Stimulated activated CD8-positive, alpha-beta memory T cell treated with anti-CD3 and anti-CD28 coated beads, Interleukin-4, amount 100 ng/mL, for 24 hours (primary cell): Measurements from ENCODE around the gene WDR13.
"Not testable (repeated sequence)": the region's sequence is repeated elsewhere in the genome, so short reads cannot be mapped to it uniquely, and the experiment has no call there.

ENCODE experiments used
- DNase-seq: peaks from one replicate; pipeline ENCODE4 v3.0.0-alpha.2; 2020; ENCODE audit warnings: low read depth

The WDR13 gene

DNA sequence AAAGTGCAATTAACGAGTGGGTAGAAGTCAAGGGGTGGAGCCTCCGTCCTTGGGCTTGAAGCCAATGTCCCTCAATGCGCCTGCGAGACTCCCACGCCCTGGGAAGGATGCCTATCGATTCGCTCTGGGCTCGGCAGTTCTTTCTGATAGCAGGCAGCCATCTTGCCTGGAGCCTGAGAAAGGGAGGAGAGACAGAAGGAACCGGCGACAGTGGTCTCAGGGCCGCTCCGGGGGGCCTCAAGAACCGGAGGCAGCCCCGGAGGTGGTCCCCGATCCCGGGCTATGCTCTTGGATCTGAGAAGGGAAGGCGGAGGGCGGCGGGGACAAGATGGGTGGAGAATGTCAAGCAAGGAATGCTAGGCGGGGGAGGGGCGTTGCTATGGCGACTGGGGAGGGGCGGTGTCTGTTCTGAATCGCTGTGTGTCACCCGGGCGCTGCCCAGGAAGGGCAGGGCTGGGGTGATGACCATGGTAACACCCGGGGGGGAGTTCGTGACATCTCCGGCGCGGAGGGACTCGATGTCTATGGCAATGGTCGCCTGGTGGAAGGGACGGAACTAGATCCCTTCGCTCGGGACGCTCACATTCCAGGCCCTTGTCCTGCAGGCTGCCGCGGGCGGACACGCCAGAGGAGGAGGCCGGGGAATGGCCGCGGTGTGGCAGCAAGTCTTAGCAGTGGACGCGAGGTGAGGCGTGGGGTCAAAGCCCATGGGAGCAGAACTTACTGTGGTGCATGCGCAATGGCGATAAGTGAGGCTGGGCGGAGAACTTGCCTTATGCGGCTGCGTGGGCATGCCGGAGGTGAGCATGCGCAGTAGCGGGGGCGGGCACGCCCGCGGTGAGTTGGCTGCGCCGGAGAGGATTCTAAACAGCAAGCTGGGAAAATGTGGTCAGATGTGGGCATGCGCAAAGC, at the start of gene WDR13:
Gene WDR13, plus strand, starts transcription at position 140 of the 912 bp plus-strand sequence. Its CDS starts 505 bp downstream, at position 645.
- peak; percentile 80 for DNase-seq

DNA sequence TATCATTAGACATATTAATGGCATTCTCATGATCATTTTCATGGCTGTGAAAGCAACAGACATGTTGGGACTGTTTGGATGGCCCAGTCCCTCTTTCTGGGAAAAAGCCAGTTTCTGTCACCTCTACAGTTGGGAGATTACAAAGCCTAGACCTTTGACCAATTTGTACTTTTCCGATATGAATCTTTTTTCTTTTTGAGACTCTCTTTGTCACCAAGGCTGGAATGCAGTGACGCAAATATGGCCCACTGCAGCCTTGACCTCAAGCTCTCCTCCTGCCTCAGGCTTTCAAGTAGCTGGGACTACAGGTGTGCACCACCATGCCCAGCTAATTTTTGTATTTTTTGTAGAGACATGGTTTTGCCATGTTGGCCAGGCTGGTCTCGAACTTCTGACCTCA, 48.4 kb upstream of the WDR13 start:
- DNase-seq, result no peak

DNA sequence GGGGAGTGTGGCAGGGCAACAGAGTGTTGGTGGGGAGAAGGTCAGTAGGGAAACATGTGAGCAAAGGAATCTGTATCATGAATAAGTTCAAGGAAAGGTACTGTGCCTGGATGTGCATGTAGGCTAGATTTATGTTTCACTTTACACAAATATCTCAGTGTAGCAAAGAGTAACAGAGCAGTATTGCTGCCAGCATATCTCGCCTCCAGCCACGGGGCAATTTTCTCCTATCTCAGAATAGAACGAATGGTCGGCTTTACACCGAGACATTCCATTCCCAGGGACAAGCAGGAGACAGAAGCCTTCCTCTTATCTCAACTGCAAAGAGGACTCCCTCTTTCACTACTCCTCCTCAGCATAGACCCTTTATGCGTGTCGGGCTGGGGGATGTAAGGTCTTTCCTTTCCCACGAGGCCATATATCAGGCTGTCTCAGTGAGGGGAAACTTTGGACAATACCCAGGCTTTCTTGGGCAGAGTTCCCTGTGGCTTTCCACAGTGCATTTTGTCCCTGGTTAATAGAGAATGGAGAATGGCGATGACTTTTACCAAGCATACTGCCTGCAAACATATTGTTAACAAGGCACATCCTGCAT, 41.5 kb upstream of the WDR13 start:
- not testable (repeated sequence) for DNase-seq

DNA sequence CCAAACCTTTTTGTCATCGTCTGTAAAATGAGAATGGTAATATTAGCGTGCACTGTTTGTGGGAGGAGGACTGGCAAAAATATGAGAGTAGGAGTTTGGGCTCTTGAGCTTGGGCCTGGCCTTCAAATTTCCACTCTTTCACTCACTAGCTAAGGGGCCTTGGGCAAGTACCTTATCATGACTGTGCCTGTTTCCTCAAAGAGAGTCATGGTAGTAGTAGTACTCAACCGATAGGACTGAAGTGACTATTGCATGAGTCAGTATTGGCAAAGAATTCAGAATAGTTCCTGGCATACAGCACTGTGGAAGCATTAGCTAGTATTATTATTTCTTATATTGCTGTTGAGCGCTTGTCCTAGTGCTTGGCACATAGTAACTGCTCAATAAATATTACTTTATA, 39.0 kb upstream of the WDR13 start:
- no peak for DNase-seq

DNA sequence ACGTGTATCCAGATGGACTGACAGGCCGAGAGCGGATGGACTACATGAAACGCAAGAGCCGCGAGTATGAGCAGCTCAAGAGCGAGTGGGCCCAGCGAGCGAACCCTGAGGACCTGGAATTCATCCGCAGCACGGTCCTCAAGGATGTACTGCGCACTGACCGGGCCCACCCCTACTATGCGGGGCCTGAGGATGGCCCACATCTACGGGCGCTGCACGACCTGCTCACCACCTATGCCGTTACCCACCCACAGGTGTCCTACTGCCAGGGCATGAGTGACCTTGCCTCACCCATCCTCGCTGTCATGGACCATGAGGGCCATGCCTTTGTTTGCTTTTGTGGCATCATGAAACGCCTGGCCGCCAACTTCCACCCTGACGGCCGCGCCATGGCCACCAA, 37.7 kb upstream of the WDR13 start:
- no peak for DNase-seq

DNA sequence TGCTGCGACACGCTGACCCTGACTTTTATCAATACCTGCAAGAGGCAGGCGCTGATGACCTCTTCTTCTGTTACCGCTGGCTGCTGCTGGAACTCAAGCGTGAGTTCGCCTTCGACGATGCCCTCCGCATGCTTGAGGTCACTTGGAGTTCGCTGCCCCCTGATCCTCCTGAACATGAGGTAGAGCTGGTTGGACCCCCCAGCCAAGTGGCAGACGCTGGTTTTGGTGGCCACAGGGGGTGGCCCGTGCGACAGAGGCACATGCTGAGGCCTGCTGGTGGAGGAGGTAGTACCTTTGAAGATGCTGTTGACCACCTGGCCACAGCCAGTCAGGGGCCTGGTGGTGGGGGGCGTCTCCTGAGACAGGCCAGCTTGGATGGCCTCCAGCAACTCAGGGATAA, 37.2 kb upstream of the WDR13 start:
- DNase-seq, result no peak

DNA sequence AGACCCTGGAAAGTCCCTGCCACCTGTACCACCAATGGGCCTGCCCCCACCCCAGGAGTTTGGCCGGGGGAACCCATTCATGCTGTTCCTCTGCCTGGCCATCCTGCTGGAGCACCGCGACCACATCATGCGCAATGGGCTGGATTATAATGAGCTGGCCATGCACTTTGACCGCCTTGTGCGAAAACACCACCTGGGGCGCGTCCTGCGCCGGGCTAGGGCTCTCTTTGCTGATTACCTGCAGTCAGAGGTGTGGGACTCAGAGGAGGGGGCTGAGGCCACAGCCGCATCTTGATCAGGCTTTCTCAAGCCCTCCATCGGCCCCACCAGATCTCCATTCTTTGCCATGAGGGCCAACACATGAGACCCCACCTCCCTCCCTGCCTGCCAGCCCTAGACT, 36.6 kb upstream of the WDR13 start:
- no peak for DNase-seq

DNA sequence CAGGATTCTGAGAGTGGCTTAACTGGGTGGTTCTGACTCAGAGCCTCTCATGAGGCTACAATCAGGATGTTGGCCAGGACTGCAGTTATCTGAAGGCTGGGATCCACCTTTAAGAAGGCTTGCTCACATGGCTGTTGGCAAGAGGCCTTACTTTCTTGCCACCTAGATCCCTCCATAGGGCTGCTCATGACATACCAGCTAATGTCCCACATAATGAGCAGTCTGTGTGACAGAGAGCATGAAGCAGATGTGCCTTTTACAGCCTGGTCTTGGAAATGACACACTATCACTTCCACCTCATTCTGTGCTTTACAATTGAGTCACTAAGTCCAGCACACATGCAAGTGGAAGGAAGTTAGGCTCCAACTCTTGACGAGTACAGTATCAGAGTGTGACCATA, 27.3 kb upstream of the WDR13 start:
- DNase-seq, result no peak

DNA sequence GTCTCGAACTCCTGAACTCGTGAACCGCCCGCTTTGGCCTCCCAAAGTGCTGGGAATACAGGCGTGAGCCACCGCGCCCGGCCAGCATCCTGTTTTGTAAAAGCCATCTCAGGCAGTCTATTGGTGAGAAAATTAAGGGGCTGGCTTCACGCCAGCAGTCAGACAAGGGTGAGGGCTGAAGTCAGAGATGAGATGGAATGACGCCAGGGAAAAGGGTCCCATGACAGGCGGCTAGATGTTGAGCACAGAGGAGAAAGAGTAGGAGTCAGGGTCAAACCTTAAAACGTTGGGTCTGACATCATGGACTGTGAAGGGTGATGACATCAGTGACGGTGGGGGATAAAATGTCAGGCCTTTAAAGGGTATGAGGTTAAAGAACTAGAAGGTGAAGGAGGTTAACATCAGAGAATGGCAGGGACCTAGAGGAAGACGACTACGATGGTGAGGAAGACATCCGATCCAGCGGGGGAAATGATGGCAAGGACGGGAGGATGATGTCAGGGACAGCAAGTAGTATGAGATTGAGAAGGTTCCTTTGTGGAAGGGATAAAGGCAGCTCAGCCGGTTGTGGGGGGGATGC, 23.5 kb upstream of the WDR13 start:
- no peak for DNase-seq

DNA sequence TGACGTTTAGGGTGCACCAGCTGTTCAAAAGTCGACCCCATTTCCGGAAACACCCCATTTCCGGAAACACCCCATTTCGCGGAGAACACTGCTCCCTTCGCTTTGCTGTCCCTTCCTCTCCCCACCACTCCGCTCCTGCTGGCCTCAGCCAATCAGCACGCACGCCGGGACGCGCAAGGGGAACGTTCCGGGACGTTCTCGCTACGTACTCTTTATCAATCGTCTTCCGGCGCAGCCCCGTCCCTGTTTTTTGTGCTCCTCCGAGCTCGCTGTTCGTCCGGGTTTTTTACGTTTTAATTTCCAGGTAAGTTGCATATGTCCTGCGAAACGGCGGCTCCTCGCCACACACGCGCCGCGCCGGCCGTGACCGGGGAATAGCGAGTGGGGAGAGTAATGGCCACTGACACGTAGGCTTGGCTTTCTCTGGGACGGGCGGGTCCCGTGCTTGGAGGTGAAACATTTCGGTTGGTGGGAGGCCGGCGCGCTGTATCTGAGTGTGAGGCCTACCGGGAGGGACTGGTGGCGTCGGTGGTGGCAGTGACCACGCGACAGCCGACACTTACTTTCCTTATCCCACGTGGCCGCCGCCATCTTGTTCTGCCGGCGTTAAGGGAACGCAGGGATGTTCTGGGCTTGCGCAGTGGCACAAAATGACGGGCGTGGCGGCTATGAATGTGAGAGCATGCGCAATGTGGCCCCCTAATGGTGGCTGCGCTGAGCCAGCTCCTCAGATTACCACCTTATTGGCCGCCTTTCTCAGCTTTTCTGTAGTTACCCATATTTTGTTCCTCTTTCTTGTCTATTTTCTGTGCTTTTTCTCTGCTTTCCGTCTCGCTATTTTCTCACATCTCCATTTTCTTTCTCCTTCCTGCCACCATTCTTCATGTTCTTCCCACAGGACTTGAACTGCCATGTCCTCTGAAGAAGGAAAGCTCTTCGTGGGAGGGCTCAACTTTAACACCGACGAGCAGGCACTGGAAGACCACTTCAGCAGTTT, 22.7 kb upstream of the WDR13 start, which contains the start of gene RBM3:
Gene RBM3, plus strand, starts transcription at position 215 of the 997 bp plus-strand sequence. Its CDS starts 697 bp downstream, at position 912.
- DNase-seq, result peak; percentile 85

DNA sequence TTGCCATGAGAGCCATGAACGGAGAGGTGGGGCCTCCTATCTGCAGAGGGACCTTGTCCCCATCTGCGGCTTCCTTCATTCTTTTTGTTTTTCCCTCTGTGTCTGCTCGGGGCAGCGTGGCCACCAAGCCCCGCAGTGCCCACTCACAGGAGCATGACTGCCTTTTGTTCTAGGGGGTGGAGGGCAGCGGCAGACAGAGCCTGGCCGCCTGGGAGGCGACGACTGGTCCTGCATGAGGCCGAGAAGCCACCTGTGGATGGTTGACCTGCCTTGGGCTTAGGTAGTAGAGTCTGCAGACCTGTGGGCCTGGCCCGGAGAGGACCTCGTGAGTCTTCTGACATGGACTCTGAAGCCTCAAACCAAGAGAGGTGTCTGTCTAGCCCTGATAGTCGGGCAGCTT, 21.6 kb upstream of the WDR13 start:
- no peak for DNase-seq

DNA sequence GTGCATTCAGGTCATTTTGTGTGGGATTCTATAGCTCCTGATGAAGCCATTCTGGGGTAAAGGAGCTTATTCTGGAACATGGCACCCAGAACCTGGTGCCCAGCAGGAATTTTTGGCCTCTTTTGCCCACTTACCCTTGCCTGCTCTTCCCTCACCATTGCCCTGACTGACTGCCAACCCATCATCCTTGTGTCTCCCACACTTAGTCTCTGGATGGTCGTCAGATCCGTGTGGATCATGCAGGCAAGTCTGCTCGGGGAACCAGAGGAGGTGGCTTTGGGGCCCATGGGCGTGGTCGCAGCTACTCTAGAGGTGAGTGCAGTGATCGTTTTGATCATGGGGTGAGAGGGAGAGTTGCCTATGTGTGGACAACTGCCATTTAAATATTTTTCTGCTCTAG, 21.2 kb upstream of the WDR13 start:
- DNase-seq, result no peak

DNA sequence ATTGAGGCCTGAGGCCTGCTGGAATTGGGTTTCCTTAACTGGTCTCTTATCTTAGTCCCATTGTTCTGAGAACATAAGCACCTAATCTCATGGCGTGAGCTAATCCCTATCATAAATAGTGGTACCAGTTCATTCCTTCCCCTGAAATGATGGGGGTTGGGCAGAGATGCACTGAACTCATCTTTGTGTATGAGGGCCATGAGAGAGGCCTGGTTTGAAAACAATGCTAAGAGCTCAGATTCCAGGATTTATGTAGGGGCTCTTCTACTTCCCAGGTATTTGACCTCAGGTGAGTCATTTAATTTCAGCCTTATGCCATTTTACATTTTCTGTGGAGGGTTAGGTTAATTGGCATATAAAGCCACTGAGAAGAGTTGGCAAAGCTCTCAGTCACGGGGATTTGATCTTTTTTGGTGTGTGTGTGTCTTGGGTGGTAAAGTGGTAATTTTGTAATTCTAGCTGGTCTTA, 18.6 kb upstream of the WDR13 start:
- no peak for DNase-seq

DNA sequence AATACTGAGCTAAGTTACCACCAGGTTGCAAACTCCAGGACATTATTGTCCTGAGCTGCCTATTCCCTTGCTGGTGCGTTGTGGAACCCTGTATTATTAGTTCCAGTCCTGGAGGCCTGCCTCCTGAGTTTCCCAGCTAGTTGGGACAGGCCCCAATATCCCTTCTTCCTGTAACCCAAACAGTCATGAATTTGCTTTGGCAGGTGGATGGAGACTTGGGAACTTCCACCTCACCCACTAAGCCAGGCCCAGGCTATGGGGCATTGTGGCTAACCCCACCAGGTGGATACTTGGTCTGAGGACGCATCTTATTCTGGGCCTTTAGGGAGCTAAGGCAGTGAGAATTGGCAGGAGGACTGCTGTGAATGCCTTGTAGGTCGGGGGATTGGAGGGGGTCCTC, 18.0 kb upstream of the WDR13 start:
- DNase-seq, result no peak

DNA sequence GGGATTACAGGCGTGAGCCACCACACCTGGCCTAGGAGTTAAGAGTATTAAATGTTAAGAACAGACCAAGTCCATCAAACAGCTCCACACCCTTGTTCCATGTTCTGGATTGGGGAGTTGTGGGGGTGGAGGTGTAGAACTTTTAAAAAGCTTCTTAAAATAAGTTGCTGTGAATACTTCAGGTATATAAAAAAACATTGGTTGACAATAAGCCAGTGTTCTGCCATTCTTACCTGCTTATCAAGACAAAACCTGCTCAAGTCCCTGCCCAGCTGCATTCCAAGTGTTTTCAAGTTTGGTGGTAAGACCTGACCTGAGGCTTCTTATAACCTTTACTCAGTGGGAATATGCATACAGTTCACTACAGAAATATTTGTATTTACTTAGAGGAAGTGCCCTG, 16.6 kb upstream of the WDR13 start:
- DNase-seq, result no peak

DNA sequence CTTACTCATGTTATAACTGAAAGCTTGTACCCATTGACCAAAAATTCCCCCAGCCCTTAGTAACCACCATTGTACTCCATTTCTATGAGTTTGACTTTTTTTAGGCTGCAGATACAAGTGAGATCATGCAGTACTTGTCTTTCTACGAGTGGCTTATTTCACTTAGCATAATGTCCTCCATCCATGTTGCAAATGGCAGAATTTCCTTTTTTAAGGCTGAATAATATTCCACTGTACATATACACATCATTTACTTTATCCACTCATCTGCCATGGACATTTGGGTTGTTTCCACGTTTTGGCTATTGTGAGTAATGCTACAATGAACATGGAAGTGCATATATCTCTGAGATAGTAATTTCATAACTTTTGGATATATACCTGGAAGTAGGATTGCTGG, 12.6 kb upstream of the WDR13 start:
- no peak for DNase-seq

DNA sequence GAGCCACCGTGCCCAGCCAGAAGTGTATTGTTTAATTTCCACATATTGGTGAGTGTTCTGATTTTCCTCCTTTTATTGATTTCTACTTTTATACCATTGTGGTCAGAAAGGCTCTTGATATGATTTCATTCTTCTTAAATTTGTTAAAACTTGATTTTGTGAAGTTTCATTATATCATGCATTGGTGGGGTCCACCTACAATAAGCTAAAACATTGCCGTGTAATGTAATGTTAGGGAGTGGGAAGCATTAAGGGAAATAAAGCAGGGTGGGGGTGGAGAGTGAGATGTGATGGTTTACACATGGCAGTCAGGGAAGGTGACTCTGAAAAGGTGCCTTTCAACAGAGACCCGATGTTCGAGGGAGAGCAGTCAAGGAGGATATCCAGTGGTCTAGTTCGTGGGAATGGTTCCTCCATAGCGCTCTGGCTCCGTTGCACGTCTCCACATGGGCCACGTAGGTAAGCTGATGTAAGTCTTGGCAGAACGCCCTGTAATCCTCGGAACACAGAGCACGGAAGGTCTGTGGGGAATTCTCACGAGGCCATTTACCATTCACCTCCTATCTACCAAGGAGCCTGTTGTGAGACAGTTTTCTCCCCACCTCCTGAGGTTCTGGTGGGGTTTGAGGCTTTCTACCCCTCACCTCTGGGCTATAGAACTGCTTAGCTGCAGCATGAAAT, 7.7 kb upstream of the WDR13 start:
- no peak for DNase-seq

DNA sequence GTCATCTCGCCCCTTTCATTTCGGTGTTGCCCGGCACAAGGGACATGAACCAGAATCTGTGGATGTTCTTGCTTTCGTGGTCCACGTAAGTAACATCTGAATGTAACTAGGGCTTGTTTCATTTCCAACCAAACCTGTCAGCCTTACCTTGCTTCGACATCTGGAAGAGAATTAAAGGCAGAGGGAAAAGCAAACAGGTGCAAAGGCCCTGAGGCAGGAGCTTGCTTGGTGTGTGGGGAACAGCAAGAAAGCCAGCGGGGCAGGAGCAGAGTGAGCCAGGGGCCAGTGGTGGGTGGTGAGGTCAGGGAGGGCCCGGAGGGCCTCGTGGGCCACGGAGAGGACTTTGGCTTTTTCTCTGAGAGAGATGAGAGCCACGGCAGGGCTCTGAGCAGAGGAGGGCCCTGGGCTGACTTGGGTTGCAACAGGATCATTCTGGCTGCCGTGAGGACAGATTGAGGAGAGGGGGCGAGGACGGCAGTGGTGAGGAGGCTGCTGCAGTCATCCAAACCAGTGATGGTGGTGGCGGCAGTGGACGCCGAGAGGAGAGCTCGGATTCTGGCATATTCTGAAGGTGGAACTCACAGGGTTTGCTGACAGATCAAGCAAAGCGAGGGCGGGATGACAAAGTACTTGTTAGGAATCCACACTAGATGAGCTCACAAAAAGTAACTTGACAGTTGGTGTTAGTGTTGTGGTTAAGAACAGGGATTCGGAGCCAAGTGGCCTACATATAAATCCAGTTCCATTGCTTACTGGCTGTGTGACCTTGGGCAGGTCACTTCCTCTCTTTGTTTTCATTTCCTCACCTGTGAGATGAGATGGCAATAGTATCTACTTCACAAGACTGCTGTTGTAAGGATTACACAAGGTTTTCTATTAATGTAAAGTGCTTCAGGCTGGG, 6.8 kb upstream of the WDR13 start:
- no peak for DNase-seq

DNA sequence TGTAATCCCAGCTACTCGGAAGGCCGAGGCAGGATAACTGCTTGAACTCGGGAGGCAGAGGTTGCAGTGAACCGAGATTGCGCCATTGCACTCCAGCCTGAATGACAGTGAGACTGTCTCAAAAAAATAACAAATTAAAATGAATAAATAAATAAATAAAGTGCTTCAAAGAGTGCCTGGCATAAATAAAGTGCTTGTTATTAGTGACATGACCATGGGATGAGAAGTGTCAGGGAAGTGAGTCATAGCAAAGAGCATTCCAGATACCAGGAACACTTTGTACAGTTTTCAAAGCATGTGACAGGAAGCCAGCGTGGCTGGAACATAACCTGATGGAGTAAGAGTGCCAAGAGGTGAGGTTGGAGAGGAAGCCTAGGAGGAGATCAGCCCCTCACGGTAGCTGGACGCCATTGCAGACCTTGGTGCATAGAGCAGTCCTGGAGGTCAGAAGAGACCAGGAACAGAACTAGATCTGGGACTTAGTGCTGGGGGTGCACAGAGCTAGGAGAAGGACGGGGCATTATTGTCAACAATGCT, 6.0 kb upstream of the WDR13 start:
- DNase-seq, result no peak

DNA sequence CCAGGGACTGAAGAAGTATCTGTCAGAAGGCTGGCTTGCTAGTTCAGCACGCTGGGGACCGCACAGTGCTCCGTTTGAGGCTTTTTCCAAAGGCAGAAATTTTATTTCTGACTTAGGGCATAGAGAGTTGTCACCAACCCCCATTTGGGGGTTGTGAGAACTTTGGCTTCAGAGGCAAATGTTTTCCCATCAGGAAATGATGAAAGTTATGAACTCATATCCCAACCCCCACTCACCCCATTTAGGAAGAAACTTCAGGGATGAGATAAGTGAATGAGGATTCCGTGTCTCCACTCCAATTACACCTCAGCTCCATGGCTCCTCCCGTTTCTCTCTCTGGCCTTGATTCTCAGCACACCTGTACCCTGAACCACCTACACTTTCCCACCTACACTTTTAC, 4.3 kb upstream of the WDR13 start:
- no peak for DNase-seq
